Parathyroid adenoma (tissue), 2 donors: ENCODE measurements around the gene SNPH.
"Not testable (repeated sequence)": the region's sequence is repeated elsewhere in the genome, so short reads cannot be mapped to it uniquely, and the experiment has no call there.

Experiments used
- H2AFZ ChIP-seq: fragments of 300-600 bp; sonication (generic); one replicate; pipeline ENCODE4 v1.7.0; 2017; ENCODE audit warnings: antibody characterized with exemption, mild to moderate bottlenecking
- H3K27ac ChIP-seq: fragments of 300-600 bp; sonication (generic); one replicate; pipeline ENCODE4 v1.7.0; 2017
- H3K27me3 ChIP-seq: fragments of 300-600 bp; sonication (generic); one replicate; pipeline ENCODE4 v1.7.0; 2017; ENCODE audit warnings: low read length; ENCODE audit not compliant: control insufficient read depth, insufficient read depth
- H3K36me3 ChIP-seq: fragments of 300-600 bp; sonication (generic); one replicate; pipeline ENCODE4 v1.7.0; 2017; ENCODE audit warnings: low read length; ENCODE audit not compliant: control insufficient read depth, insufficient read depth
- H3K4me1 ChIP-seq: fragments of 300-600 bp; sonication (generic); one replicate; pipeline ENCODE4 v1.7.0; 2017; ENCODE audit warnings: control low read depth
- H3K4me2 ChIP-seq: fragments of 300-600 bp; sonication (generic); one replicate; pipeline ENCODE4 v1.7.0; 2017; ENCODE audit warnings: low read length
- H3K4me3 ChIP-seq: fragments of 300-600 bp; sonication (generic); one replicate; pipeline ENCODE4 v1.7.0; 2017; ENCODE audit warnings: low read depth, low read length
- H3K79me2 ChIP-seq: fragments of 300-600 bp; sonication (generic); one replicate; pipeline ENCODE4 v1.7.0; 2017; ENCODE audit warnings: control low read depth
- H3K9ac ChIP-seq: fragments of 300-600 bp; sonication (generic); one replicate; pipeline ENCODE4 v1.7.0; 2017; ENCODE audit warnings: mild to moderate bottlenecking
- H3K9me3 ChIP-seq: fragments of 300-600 bp; sonication (generic); one replicate; pipeline ENCODE4 v1.7.0; 2017; ENCODE audit warnings: low read length; ENCODE audit not compliant: control insufficient read depth
- TF ChIP-seq, protein P1 (sequence below): fragments of 300-600 bp; sonication (generic); IDR thresholded peaks from one replicate; pipeline ENCODE4 v1.7.0; 2017; ENCODE audit warnings: antibody characterized with exemption, mild to moderate bottlenecking
- donor health status: primary hyperparathyroidism.

SNPH gene

DNA sequence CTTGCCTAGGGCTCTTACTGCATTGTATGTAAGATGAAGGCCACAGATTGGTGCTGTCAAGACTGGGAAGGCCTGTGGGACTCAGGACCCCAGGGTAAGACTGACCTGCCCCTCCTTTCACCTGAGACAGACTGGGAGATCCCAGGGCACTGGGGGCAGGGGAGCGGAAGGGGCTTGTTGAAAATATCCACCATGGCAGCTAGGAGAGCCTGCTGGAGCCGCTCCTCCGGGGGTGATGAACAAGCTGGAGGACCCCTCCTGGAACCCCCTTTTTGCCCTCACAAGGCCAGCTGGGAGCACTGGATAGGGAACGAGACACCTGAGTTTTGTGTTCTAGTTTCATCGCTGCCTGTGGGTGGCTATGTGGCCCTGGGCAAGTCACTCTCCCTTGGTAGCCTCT, 72.0 kb downstream of the SNPH start:
- H3K79me2 ChIP-seq = peaks cover 10% of the 10 kb centered on the region
- TF ChIP-seq, protein P1, sequence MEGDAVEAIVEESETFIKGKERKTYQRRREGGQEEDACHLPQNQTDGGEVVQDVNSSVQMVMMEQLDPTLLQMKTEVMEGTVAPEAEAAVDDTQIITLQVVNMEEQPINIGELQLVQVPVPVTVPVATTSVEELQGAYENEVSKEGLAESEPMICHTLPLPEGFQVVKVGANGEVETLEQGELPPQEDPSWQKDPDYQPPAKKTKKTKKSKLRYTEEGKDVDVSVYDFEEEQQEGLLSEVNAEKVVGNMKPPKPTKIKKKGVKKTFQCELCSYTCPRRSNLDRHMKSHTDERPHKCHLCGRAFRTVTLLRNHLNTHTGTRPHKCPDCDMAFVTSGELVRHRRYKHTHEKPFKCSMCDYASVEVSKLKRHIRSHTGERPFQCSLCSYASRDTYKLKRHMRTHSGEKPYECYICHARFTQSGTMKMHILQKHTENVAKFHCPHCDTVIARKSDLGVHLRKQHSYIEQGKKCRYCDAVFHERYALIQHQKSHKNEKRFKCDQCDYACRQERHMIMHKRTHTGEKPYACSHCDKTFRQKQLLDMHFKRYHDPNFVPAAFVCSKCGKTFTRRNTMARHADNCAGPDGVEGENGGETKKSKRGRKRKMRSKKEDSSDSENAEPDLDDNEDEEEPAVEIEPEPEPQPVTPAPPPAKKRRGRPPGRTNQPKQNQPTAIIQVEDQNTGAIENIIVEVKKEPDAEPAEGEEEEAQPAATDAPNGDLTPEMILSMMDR = no peak
- no peak overlapping the region for H2AFZ ChIP-seq
- no peak overlapping the region for H3K9ac ChIP-seq
- H3K36me3 ChIP-seq = no peaks in the 10 kb centered on the region
- H3K4me3 ChIP-seq = no peak overlapping the region
- peaks cover 15% of the 10 kb centered on the region for H3K4me1 ChIP-seq
- no peaks in the 10 kb centered on the region for H3K27me3 ChIP-seq
- H3K4me2 ChIP-seq = no peak overlapping the region
- H3K27ac ChIP-seq = peak overlapping the region; percentile 70
- H3K9me3 ChIP-seq = no peaks in the 10 kb centered on the region

DNA sequence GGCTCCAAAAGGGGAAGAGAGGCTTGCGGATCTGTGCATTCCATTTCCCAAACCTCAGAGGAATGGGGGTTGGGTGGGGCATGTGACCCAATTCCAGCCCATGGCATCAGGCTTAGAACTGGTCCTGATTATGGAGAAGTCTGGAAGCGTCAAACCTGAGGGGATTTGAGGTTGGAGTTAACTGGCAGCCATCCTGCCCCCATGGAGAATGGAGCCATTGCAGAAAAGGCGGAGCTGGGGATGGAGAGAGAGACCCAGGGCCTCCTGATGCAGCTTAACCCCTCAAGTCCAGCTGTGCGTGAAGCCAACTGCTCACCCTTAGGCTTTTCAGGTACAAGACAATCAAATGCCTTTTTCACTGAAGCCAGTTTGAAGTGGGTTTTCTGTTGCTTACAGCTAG, 72.7 kb downstream of the SNPH start:
- TF ChIP-seq, protein P1 = no peak
- Histone ChIP-seq H3K27ac (no peak overlapping the region), H3K9me3 (no peaks in the 10 kb centered on the region)

DNA sequence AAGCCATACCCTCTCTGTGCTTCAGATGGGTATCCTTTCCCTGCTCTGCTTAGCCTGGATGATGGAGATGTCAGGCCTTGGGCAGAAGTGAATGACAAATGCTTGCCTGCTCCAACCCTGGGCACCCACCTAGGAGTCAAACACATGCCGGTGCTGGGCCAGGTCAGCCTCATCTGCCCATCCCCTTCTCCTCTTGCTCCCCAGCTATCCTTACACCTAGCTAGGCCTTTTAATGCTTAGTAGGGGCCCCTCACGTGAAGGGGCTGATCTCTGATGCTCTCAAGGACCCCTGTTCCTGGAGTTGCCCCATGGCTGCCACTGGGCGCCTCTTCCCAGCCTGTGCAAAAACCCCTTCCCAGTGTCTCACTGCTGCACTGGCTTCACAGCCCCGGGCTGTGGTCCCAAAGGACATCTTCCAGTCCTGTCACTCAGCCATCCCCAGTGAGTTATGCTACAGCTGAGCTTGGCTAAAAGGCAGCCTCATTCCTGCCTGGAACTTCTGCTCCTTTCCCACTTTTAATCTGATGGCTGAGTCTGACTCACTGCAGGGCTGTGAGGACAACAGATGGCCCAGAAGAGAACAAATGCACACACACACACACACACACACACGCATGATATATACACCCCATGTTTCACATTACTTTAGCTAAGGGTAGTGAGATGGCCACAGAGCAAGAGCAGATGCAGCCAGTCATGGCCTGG, 75.6 kb downstream of the SNPH start:
- H3K27ac ChIP-seq = no peak overlapping the region
- no peak overlapping the region for H3K4me2 ChIP-seq
- TF ChIP-seq, protein P1 = no peak
- H3K27me3 ChIP-seq = no peaks in the 10 kb centered on the region
- H2AFZ ChIP-seq = no peak overlapping the region
- H3K9ac ChIP-seq = no peak overlapping the region
- no peaks in the 10 kb centered on the region for H3K36me3 ChIP-seq
- H3K4me1 ChIP-seq = peaks cover 6% of the 10 kb centered on the region
- H3K4me3 ChIP-seq = no peak overlapping the region
- H3K79me2 ChIP-seq = peaks cover 8% of the 10 kb centered on the region
- no peaks in the 10 kb centered on the region for H3K9me3 ChIP-seq

More for the DNA sequence above, 72.7 kb downstream of the SNPH start:
- Histone ChIP-seq H2AFZ (no peak overlapping the region), H3K79me2 (peaks cover 7% of the 10 kb centered on the region), H3K4me2 (no peak overlapping the region), H3K4me3 (no peak overlapping the region), H3K4me1 (peaks cover 15% of the 10 kb centered on the region), H3K27me3 (no peaks in the 10 kb centered on the region), H3K9ac (no peak overlapping the region), H3K36me3 (no peaks in the 10 kb centered on the region)

DNA sequence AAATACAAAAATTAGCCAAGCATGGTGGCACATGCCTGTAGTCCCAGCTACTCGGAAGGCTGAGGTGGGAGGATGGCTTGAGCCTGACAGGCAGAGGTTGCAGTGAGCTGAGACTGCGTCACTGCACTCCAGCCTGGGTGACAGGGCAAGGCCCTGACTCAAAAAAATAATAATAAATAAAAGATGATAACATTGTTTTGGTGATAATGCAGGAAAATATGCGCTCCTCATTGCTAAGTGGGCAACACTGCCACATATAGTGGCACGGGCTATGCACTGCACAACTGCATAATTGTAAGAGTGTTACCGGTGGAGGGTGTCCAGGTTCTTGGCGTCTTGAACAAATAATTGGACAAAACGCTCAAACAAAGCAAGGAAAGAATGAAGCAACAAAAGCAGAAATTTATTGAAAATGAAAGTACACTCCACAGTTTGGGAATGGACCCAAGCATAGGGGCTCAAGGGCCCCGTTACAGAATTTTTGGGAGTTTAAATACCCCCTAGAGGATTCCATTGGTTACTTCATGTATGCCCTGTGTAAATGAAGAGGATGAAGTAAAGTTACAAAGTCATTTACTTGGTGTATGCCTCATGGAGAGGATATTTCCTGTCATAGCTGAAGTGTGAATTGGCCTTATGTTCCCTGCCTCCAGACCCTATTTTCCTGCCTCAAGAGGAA, 77.5 kb downstream of the SNPH start:
- H3K4me1 ChIP-seq, H3K27ac ChIP-seq, H3K4me3 ChIP-seq, H3K9ac ChIP-seq, H3K36me3 ChIP-seq, H3K27me3 ChIP-seq, H2AFZ ChIP-seq, H3K4me2 ChIP-seq, H3K79me2 ChIP-seq, H3K9me3 ChIP-seq: not testable (repeated sequence)

DNA sequence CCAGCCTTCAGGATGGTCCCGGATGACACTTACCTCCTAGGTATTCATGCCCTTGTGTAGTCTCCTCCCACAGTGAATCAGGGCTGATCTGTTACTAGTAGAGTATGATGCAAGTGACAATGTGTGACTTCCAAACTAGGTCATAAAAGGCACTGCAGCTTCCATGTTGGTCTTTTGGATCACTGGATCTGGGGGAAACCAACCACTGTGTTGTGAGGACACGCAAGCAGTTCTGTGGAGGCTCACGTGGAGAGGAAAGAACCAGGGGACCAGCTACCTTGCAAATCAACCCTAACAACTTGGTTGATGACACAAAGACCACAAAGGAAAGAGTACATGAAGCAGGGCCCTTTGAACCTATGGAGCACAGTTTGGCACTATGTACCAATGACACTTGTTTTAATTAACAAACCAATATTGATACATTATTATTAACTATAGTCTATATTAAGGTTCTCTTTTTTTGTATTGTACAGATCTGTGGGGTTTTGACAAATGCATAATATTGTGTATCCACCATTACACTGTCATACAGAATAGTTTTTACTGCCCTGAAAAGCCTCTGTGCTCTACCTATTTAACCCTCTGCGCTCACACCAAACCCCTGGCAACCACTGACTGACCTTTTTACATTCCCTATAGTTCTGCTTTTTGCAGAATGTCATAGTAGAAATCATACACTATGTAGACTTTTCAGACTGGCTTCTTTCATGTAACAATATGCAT, 79.1 kb downstream of the SNPH start:
- H3K4me1 ChIP-seq = no peaks in the 10 kb centered on the region
- H3K79me2 ChIP-seq = peaks cover 5% of the 10 kb centered on the region
- TF ChIP-seq, protein P1 = no peak
- H3K36me3 ChIP-seq = no peaks in the 10 kb centered on the region
- no peaks in the 10 kb centered on the region for H3K9me3 ChIP-seq
- H3K4me3 ChIP-seq = no peak overlapping the region
- no peak overlapping the region for H3K9ac ChIP-seq
- H3K27ac ChIP-seq = no peak overlapping the region
- no peaks in the 10 kb centered on the region for H3K27me3 ChIP-seq
- no peak overlapping the region for H3K4me2 ChIP-seq
- no peak overlapping the region for H2AFZ ChIP-seq
